HL-60 (cell line): ENCODE data around the gene HSPA4.
"Not testable (repeated sequence)": the region's sequence is repeated elsewhere in the genome, so short reads cannot be mapped to it uniquely, and the experiment has no call there.

Experiments used
- DNase-seq, 2 experiments: peaks; one replicate each; pipeline ENCODE4 v3.0.0-alpha.2; 2010 to 2020; ENCODE audit warnings: low read depth in 1 of 2, low spot score in 1 of 2
- H3K27ac ChIP-seq: fragments of 250-450 bp; sonication (Bioruptor Pico); replicated peaks from 2 replicates; pipeline ENCODE4 v1.5.1; 2020; ENCODE audit warnings: mild to moderate bottlenecking, moderate library complexity
- H3K27me3 ChIP-seq: fragments of 250-450 bp; sonication (Bioruptor Pico); 2 replicates; pipeline ENCODE4 v1.5.1; 2021; ENCODE audit warnings: mild to moderate bottlenecking, moderate library complexity; ENCODE audit not compliant: insufficient read depth, poor library complexity, severe bottlenecking
- H3K4me3 ChIP-seq: replicated peaks from 2 replicates; pipeline ENCODE4 v1.5.1; 2011; ENCODE audit warnings: mild to moderate bottlenecking, control low read depth, low read length; ENCODE audit not compliant: insufficient read depth
- CTCF ChIP-seq: IDR thresholded peaks from one replicate; pipeline ENCODE4 v1.5.1; 2011; ENCODE audit warnings: low read length, control low read depth, inconsistent platforms; ENCODE audit not compliant: insufficient read depth
- GABPA ChIP-seq: IDR thresholded peaks from 2 replicates; pipeline ENCODE4 v1.6.1; 2012; ENCODE audit warnings: low read depth
- POLR2AphosphoS5 ChIP-seq: IDR thresholded peaks from 2 replicates; pipeline ENCODE4 v1.6.1; 2012; ENCODE audit warnings: low read depth
- REST ChIP-seq: IDR thresholded peaks from 2 replicates; pipeline ENCODE4 v1.6.1; 2012; ENCODE audit warnings: low read depth; ENCODE audit not compliant: insufficient replicate concordance
- SPI1 ChIP-seq: IDR thresholded peaks from 2 replicates; pipeline ENCODE4 v1.6.1; 2012; ENCODE audit warnings: low read depth, mild to moderate bottlenecking, borderline replicate concordance

The HSPA4 gene

GRCh38 chr5:133017964-133018363 is 33.8 kb upstream of the HSPA4 start:
- no peak overlapping the region for H3K4me3 ChIP-seq
- no peak for TF ChIP-seq GABPA
- TF ChIP-seq REST: no peak
- no peak for TF ChIP-seq POLR2AphosphoS5
- TF ChIP-seq CTCF: no peak
- no peak for TF ChIP-seq SPI1
- no peaks in the 10 kb centered on the region for H3K27me3 ChIP-seq
- H3K27ac ChIP-seq: no peak overlapping the region
- no peak for DNase-seq

DNA sequence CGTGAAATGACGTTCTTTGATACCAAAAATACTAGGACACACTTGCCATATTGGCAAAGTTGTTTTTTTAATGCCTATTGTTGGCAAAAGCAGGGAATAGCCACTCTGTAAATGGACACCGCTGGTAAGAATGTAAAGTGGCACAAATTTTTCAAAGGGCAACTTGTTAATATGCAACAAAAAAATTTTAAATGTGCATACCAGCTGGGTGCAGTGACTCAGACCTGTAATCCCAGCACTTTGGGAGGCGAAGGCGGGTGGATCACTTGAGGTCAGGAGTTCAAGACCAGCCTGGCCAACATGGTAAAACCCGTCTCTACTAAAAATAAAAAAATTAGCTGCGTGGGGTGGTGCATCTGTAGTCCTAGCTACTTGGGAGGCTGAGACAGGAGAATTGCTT is 32.3 kb upstream of the HSPA4 start:
- not testable (repeated sequence) for H3K27me3 ChIP-seq, DNase-seq, H3K4me3 ChIP-seq, H3K27ac ChIP-seq

DNA sequence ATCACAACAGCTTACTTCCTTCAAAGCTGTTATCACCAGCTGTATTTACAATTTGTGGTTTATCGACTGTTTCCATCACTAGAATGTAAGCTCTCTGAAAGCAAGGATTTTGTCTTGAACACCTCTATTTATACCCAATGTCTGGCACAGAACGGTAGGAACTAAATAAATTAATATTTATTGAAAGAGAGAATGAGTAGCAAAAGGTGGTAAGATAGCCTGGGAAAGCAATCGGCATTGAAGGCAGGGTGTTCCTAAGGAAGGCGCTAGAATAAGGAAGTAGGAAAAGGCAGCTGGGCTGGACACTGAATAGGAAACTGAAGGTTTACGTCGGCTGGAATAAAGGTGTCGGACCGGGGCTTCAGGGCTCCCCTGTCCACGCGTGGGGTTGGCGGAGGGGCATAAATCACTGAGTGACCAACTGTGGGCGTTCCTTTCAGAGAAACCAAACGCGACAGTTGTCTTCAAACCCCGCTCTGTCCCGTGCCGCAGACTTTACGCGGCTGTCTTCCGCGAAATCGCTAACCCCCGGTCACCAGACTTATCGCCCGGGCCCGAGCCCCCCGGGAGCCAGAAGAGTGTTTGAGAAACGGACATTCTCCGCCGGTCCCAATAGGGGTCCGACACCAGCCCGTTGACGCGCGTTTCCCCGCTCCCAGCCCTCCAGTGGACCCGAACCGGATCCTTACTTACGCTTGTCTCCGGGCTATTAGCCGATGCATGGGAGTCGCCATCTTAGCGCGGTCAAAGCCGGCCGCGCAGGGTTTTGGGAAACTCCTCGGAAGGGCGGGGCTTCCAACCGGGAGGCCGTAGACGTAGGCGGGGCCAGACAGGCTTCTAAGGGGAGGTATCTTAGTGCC is 25.8 kb upstream of the HSPA4 start, which contains the start of gene ZCCHC10:
Gene ZCCHC10, minus strand, starts transcription at position 746 of the 860 bp plus-strand sequence. Its CDS starts 12 bp downstream, at position 734.
- H3K4me3 ChIP-seq: peak within 1 kb of the TSS; percentile 62
- peak; percentile 59; the same call in 1 of the 2 replicates for TF ChIP-seq POLR2AphosphoS5
- TF ChIP-seq SPI1: peak; percentile 30; the same call in 1 of the 2 replicates
- TF ChIP-seq REST: peak; percentile 58
- TF ChIP-seq GABPA: no peak
- H3K27me3 ChIP-seq: no peaks in the 10 kb centered on the region
- peak; percentile 36 to 82 for DNase-seq
- peak within 1 kb of the TSS; percentile 93 for H3K27ac ChIP-seq

DNA sequence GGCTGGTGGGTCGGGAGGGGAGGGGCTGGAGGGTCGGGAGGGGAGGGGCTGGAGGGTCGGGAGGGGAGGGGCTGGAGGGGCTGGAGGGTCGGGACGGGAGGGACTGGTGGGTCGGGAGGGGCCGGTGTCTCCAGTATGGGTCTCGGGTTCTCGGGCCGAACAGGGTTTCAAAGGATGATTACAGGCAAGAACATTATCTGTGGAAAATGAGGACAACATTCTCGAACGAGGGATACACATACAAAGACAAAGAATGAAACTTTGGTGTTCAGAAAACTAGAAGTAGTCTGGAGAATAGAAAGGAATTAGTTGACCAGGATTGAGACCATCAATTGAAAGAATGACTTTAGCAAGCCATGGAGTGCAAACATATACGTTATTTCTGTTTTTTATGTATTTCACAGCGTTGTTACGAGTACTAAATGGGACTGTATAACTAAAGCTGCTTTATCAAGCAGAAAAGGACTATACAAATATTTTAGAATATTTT is 25.1 kb upstream of the HSPA4 start:
- DNase-seq: no peak
- H3K27me3 ChIP-seq: no peaks in the 10 kb centered on the region
- peak overlapping the region; percentile 62 for H3K4me3 ChIP-seq
- no peak overlapping the region for H3K27ac ChIP-seq
- TF ChIP-seq CTCF (no peak), POLR2AphosphoS5 (no peak), REST (no peak), SPI1 (no peak), GABPA (no peak)
